Astrocyte of the cerebellum (primary cell): ENCODE measurements around the gene PDZRN3.

ENCODE experiments used
- DNase-seq: peaks from one replicate; pipeline ENCODE4 v3.0.0-alpha.2; 2011; ENCODE audit warnings: low read depth
- H3K4me3 ChIP-seq: 2 replicates; pipeline ENCODE4 v1.5.1; 2011; ENCODE audit warnings: mild to moderate bottlenecking, low read depth, low read length, moderate library complexity
- CTCF ChIP-seq: IDR thresholded peaks from 2 replicates; pipeline ENCODE4 v1.5.1; 2012; ENCODE audit warnings: low read length, low read depth, moderate library complexity, mild to moderate bottlenecking; ENCODE audit errors: missing control alignments
- in situ Hi-C: cut with HindIII; loops from 2 replicates; pipeline ENCODE4 v1.10.0; 2017; ENCODE audit warnings: low sequenced_read_pairs

Gene PDZRN3

GRCh38 chr3:73409138-73409763 lies 215.5 kb downstream of the PDZRN3 start:
- no peak overlapping the region for H3K4me3 ChIP-seq

GRCh38 chr3:73408634-73409033 lies 216.1 kb downstream of the PDZRN3 start:
- H3K4me3 ChIP-seq, result no peak overlapping the region
- TF ChIP-seq CTCF, result no peak
- no peak for DNase-seq
- in situ Hi-C loops, result no loop called here

More at GRCh38 chr3:73409138-73409763, 215.5 kb downstream of the PDZRN3 start:
- peak; percentile 91 for DNase-seq
- no peak for TF ChIP-seq CTCF
- in situ Hi-C loops, result no loop called here

GRCh38 chr3:73407577-73407976 lies 217.2 kb downstream of the PDZRN3 start:
- in situ Hi-C loops, result no loop called here
- DNase-seq, result no peak
- H3K4me3 ChIP-seq, result no peak overlapping the region
- no peak for TF ChIP-seq CTCF

GRCh38 chr3:73405853-73406252 lies 218.9 kb downstream of the PDZRN3 start:
- in situ Hi-C loops, result no loop called here
- TF ChIP-seq CTCF, result no peak
- H3K4me3 ChIP-seq, result no peak overlapping the region
- DNase-seq, result no peak

- in situ Hi-C loops, result no loop called here
- no peak overlapping the region for H3K4me3 ChIP-seq
- TF ChIP-seq CTCF, result no peak
- DNase-seq, result no peak
These were observed 219.7 kb downstream of the PDZRN3 start for GRCh38 chr3:73405000-73405399.

- no peak for TF ChIP-seq CTCF
- DNase-seq, result peak; percentile 66
- no peak overlapping the region for H3K4me3 ChIP-seq
- in situ Hi-C loops, result no loop called here
These were observed 220.3 kb downstream of the PDZRN3 start for GRCh38 chr3:73404435-73404834.
